Ovary (tissue), 3 donors: ENCODE measurements around the gene PRODH.
"Not testable (repeated sequence)": the region's sequence is repeated elsewhere in the genome, so short reads cannot be mapped to it uniquely, and the experiment has no call there.

ENCODE experiments used
- CTCF ChIP-seq, 3 donors: fragments of 450-650 bp in 2 of 3; fragments of 200-600 bp in 1 of 3; IDR thresholded peaks; one replicate each; pipeline versions ENCODE4 v1.5.1 to v1.8.0; 2016 to 2022; ENCODE audit warnings: antibody characterized with exemption in 3 of 3, mild to moderate bottlenecking in 1 of 3
- POLR2A ChIP-seq: fragments of 450-650 bp; IDR thresholded peaks from one replicate; pipeline ENCODE4 v1.6.1; 2017; ENCODE audit warnings: antibody characterized with exemption, mild to moderate bottlenecking, moderate library complexity
- donor health status: DM: no; HTN: no; CAD: no.

DNA sequence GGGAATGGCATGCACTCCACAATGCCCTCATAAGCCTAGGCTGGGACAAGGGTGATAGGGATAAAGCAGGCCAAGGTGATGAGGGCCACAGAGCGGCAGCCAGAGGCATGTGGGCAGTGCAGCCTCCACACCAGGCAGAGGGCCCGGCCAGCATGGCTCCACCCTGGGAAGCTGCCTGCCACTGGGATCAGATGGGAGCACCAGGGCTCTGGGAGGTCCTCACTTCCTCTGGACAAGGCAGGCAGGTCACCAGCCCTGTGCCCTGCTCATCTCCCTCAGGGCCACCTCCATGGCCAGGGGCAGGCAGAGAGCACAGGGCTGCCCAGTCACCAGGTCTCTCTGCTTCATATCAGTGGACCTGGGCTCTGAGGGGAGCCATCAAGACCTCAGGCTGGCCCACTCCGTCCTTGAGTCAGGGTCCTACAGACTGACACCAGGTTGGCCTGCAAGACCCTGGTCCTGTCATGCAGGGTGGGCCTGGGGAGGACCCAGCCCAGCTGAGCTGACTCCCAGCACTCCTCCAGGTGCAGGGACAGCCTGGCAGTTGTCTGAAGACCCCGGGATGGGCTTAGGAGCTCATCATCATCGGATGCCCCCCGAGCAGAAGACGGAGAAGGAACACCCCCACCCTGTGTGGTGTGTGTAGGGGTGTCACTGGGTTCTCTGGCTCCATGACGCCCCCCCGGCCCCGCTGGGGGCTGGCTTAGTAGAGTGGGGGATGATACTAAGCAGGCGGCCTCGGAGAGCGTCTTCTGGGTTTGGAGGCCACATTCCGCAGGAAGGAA, 33.3 kb upstream of the PRODH start:
- not testable (repeated sequence) for TF ChIP-seq CTCF (IDR thresholded peaks at IDR 0.05); POLR2A
